ENCODE results near the gene SLC22A17.

SLC22A17 gene

DNA sequence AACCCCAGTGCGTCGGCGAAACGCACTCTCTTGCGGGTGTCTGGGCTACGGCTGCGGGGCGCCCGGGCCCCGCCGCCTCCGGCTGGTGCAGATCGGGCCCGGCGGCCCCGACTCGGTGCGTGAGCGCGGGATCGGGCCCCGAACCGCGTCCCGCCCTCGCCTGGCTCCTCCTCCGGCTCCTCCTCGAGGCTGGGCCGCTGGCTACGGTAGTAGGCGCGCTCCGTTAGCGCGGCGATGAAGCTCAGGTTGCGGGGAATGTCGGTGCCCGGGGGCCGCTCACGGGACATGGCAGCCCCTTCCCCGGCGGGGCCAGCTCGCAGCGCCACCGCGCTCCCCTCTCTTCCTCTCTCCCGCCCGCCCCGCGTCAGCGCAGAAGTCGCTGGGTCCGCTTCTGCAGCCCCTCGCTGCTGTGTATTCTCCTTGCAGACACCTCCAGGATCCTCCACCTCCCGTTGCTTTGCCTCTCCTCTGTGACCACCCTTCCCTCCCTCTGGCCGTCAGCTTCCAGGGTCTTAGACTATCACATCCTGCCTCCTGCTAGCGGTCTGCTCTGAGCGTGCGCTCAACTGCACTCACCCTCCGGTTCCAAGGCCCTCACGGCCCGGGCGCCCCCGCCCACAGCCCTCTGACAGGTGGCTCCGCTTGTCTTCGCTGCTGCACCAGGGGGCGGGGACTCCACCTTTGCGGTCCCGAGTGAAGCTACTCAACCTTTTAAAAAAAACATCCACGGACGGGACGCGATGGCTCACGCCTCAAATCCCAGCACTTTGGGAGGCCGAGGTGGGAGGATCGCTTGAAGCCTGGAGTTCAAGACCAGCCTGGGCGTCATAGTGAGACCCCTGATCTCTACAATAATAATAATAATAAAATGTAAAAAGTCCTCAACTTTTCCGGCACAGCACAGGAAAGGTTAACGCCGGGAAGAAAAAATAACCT lies 50.1 kb downstream of the SLC22A17 start, which contains the start of gene PPP1R3E:
Gene PPP1R3E (minus strand): TSS at position 570 of the 936 bp plus-strand sequence. CDS start 283 bp downstream, at position 287.
- peak; percentile 89 for DNase-seq

GRCh38 chr14:23301969-23302289 lies 50.8 kb downstream of the SLC22A17 start:
- DNase-seq = no peak

DNA sequence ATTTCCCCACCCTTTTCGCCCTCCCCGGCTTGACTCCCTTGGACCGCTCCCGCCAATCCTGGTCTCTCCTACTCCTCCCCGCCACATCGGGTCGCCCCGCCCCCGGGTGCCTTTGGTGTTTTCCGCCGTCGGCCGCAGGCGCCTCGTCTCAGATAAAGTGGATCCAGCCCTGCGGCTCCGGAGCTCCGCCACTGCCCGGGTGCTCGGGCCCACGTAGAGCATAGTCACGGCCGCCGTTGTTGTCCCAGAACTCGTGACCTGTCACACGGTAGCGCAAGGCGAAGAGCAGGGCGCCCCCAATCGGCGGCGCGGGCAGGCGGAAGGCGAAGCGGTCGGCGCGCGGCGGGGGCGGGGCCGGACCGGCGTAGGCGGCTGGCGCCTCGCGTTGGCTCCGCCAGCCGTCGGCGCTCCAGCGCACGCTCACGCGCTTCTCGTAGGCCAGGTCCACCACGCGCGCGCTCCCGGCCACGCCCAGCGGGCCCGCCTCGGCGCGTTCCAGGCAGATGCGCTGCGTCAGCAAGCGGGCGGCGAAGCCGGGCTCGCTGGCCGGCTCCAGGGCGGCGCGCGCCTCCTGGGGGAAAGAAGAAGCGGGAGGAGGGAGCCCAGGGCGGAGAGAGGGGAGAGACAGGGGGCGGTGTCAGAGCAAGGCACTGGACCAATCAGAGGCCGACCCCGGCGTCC lies 51.3 kb downstream of the SLC22A17 start:
- DNase-seq = peak; percentile 98

- DNase-seq = peak; percentile 14
Observed at GRCh38 chr14:23300687-23301223, 51.9 kb downstream of the SLC22A17 start.

- DNase-seq = no peak
Observed at GRCh38 chr14:23299986-23300686, 52.6 kb downstream of the SLC22A17 start.

DNA sequence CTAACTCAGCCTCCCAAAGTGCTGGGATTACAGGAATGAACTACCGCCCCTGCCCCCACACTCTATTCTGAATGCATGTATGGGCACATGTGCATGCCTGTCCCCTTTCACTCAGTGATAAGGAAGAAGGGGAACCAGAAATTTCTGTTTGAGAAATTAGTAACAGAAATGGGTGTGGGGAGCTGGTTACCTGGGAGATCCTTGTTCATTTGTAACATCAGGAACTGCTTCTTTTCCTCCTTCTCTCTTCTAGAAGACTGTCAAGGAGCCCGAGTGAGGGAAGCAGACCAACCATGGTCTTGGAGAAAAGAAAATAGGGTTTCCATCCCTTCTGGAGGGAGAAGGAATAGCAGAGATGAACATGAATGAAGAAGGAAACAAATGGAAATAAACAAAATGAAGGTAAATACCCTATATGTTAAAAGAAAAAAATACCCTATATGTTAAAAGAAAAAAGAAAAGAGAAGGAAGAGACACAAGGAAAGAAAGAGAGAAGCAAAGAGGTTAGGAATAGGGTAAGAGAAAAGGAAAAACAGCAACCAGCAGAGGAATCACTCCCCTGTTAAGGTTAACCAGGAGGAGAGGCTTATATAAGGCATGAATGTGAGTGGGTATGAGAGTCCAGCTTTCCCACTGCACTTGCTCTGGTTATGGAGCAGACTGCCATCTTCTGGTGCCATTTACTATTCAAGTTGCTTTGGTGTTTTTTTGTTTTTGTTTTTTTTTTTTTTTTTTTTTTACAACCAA lies 53.3 kb downstream of the SLC22A17 start:
- no peak for DNase-seq

- no peak for DNase-seq
Observed at GRCh38 chr14:23297611-23298277, 54.9 kb downstream of the SLC22A17 start.

DNA sequence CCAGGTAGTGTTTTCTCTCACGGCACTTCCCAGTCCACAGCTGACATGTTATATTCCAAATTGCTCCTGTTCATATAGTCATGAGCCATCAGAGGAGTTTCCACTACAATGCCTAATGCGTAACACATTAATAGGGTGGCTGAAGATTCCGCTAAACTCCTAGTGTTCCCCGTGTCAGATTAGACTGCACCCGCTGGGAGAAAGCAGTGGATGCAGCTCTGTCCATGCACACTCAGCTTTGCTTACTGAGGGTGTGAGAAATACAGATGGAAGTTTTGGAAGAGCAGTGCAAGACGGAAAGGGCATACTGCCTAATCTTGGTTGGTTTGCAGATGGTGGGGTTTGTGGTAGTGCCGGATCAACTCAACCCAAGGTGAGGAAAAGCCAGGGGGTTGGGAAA lies 55.6 kb downstream of the SLC22A17 start:
- DNase-seq = no peak

Measured in stimulated activated CD4-positive, alpha-beta T cell treated with anti-CD3 and anti-CD28 coated beads, Interleukin-4, amount 100 ng/mL, for 1 hour (primary cell).